HUES64 (cell line): Measurements from ENCODE around the gene GRK5.
"Not testable (repeated sequence)": the region's sequence is repeated elsewhere in the genome, so short reads cannot be mapped to it uniquely, and the experiment has no call there.

ENCODE experiments used
- H3K27ac ChIP-seq: 2 replicates; pipeline ENCODE4 v1.7.0; 2013; ENCODE audit warnings: low read depth, low read length, inconsistent platforms
- H3K27me3 ChIP-seq: 2 replicates; pipeline ENCODE4 v1.6.1; 2013; ENCODE audit warnings: mild to moderate bottlenecking, low read length; ENCODE audit not compliant: insufficient read depth
- H3K36me3 ChIP-seq: 2 replicates; pipeline ENCODE4 v1.6.1; 2013; ENCODE audit warnings: mild to moderate bottlenecking, low read length; ENCODE audit not compliant: insufficient read depth
- H3K4me1 ChIP-seq: 2 replicates; pipeline ENCODE4 v1.6.1; 2013; ENCODE audit warnings: mild to moderate bottlenecking, low read length, moderate library complexity; ENCODE audit not compliant: insufficient read depth
- H3K4me3 ChIP-seq: 2 replicates; pipeline ENCODE4 v1.5.1; 2013; ENCODE audit warnings: mild to moderate bottlenecking, low read length, moderate library complexity
- H3K9ac ChIP-seq: 2 replicates; pipeline ENCODE4 v1.6.1; 2013; ENCODE audit warnings: mild to moderate bottlenecking, low read depth, low read length
- H3K9me3 ChIP-seq: 2 replicates; pipeline ENCODE4 v1.6.1; 2013; ENCODE audit warnings: low read depth, low read length; ENCODE audit not compliant: insufficient read depth
- WGBS: fragments of 150-250, 120-280 bp; methylation state at CpG from one replicate; pipeline ENCODE4 v1.1.7; 2013; ENCODE audit warnings: missing lambda C conversion rate; 5-methylcytosine and 5-hydroxymethylcytosine counted together

GRK5 gene

GRCh38 chr10:119460369-119461195, 253.2 kb downstream of the GRK5 start:
- no peaks in the 10 kb centered on the region for H3K9me3 ChIP-seq
- H3K4me1 ChIP-seq, result no peaks in the 10 kb centered on the region
- no peak overlapping the region for H3K4me3 ChIP-seq
- no peak overlapping the region for H3K27ac ChIP-seq
- H3K9ac ChIP-seq, result no peak overlapping the region
- WGBS, result 89% methylated on average over 11 of the region's 11 CpGs
- no peaks in the 10 kb centered on the region for H3K27me3 ChIP-seq
- H3K36me3 ChIP-seq, result no peaks in the 10 kb centered on the region

- H3K9ac ChIP-seq, result no peak overlapping the region
- WGBS, result 86% methylated on average over 3 of the region's 3 CpGs
- H3K27me3 ChIP-seq, result no peaks in the 10 kb centered on the region
- H3K9me3 ChIP-seq, result no peaks in the 10 kb centered on the region
- no peaks in the 10 kb centered on the region for H3K4me1 ChIP-seq
- H3K4me3 ChIP-seq, result no peak overlapping the region
- no peaks in the 10 kb centered on the region for H3K36me3 ChIP-seq
- no peak overlapping the region for H3K27ac ChIP-seq
Observed at GRCh38 chr10:119461380-119461779, 254.0 kb downstream of the GRK5 start.

GRCh38 chr10:119461923-119462322, 254.6 kb downstream of the GRK5 start:
- no peaks in the 10 kb centered on the region for H3K4me1 ChIP-seq
- WGBS, result 88% methylated on average over 1 of the region's 2 CpGs
- H3K27ac ChIP-seq, result no peak overlapping the region
- no peaks in the 10 kb centered on the region for H3K27me3 ChIP-seq
- H3K4me3 ChIP-seq, result no peak overlapping the region
- no peaks in the 10 kb centered on the region for H3K9me3 ChIP-seq
- no peaks in the 10 kb centered on the region for H3K36me3 ChIP-seq
- H3K9ac ChIP-seq, result no peak overlapping the region

GRCh38 chr10:119462773-119463172, 255.4 kb downstream of the GRK5 start:
- Histone ChIP-seq H3K9me3 (no peaks in the 10 kb centered on the region), H3K27me3 (no peaks in the 10 kb centered on the region), H3K9ac (no peak overlapping the region), H3K4me3 (no peak overlapping the region), H3K27ac (no peak overlapping the region), H3K36me3 (no peaks in the 10 kb centered on the region), H3K4me1 (no peaks in the 10 kb centered on the region)
- 91% methylated on average over 4 of the region's 4 CpGs for WGBS

GRCh38 chr10:119463195-119463594, 255.8 kb downstream of the GRK5 start:
- H3K9me3 ChIP-seq, H3K27ac ChIP-seq, H3K4me1 ChIP-seq, H3K4me3 ChIP-seq, H3K9ac ChIP-seq, H3K36me3 ChIP-seq, H3K27me3 ChIP-seq: not testable (repeated sequence)
- WGBS, result 83% methylated on average over 1 of the region's 2 CpGs

GRCh38 chr10:119465085-119465484, 257.7 kb downstream of the GRK5 start:
- Histone ChIP-seq H3K36me3 (no peaks in the 10 kb centered on the region), H3K27ac (no peak overlapping the region), H3K4me1 (no peaks in the 10 kb centered on the region), H3K9me3 (no peaks in the 10 kb centered on the region), H3K9ac (no peak overlapping the region), H3K4me3 (no peak overlapping the region), H3K27me3 (no peaks in the 10 kb centered on the region)
- WGBS, result 93% methylated on average over 4 of the region's 4 CpGs

- Histone ChIP-seq H3K9ac (no peak overlapping the region), H3K27ac (no peak overlapping the region), H3K4me3 (no peak overlapping the region), H3K4me1 (no peaks in the 10 kb centered on the region), H3K9me3 (no peaks in the 10 kb centered on the region), H3K27me3 (no peaks in the 10 kb centered on the region), H3K36me3 (no peaks in the 10 kb centered on the region)
- 68% methylated on average over 10 of the region's 10 CpGs for WGBS
Observed at GRCh38 chr10:119466076-119466475, 258.7 kb downstream of the GRK5 start.

- no peak overlapping the region for H3K27ac ChIP-seq
- H3K4me3 ChIP-seq, result no peak overlapping the region
- 76% methylated on average over 7 of the region's 7 CpGs for WGBS
- no peak overlapping the region for H3K9ac ChIP-seq
- no peaks in the 10 kb centered on the region for H3K36me3 ChIP-seq
- no peaks in the 10 kb centered on the region for H3K4me1 ChIP-seq
- no peaks in the 10 kb centered on the region for H3K9me3 ChIP-seq
- peaks cover 2% of the 10 kb centered on the region; the same call in 1 of the 2 replicates for H3K27me3 ChIP-seq
Observed at GRCh38 chr10:119466655-119467054, 259.3 kb downstream of the GRK5 start.

GRCh38 chr10:119468542-119469324, 261.4 kb downstream of the GRK5 start:
- Histone ChIP-seq H3K9me3 (no peaks in the 10 kb centered on the region), H3K4me1 (no peaks in the 10 kb centered on the region), H3K36me3 (no peaks in the 10 kb centered on the region), H3K4me3 (no peak overlapping the region), H3K27me3 (peaks cover 5% of the 10 kb centered on the region; the same call in 1 of the 2 replicates), H3K9ac (no peak overlapping the region), H3K27ac (no peak overlapping the region)
- WGBS, result 81% methylated on average over 13 of the region's 13 CpGs

GRCh38 chr10:119469325-119469707, 261.9 kb downstream of the GRK5 start:
- 94% methylated on average over 8 of the region's 8 CpGs for WGBS

GRCh38 chr10:119469846-119470245, 262.5 kb downstream of the GRK5 start:
- H3K4me3 ChIP-seq, result no peak overlapping the region
- H3K27me3 ChIP-seq, result peaks cover 13% of the 10 kb centered on the region
- H3K4me1 ChIP-seq, result no peaks in the 10 kb centered on the region
- H3K27ac ChIP-seq, result no peak overlapping the region
- 75% methylated on average over 7 of the region's 7 CpGs for WGBS
- no peaks in the 10 kb centered on the region for H3K9me3 ChIP-seq
- no peaks in the 10 kb centered on the region for H3K36me3 ChIP-seq
- no peak overlapping the region for H3K9ac ChIP-seq

More at GRCh38 chr10:119469325-119469707, 261.9 kb downstream of the GRK5 start:
- Histone ChIP-seq H3K36me3 (no peaks in the 10 kb centered on the region), H3K9ac (no peak overlapping the region), H3K9me3 (no peaks in the 10 kb centered on the region), H3K4me1 (no peaks in the 10 kb centered on the region), H3K27me3 (peaks cover 9% of the 10 kb centered on the region; the same call in 1 of the 2 replicates), H3K4me3 (no peak overlapping the region), H3K27ac (no peak overlapping the region)
